ENCODE data around the gene DNAH17. TPM values are rescaled to one million over a fixed set of nuclear protein-coding genes. Genes with fewer than 3 reads are reported as not detected.

DNAH17 gene
- total RNA-seq, 1 experiment from 2014 or later = 0.13 TPM

DNA sequence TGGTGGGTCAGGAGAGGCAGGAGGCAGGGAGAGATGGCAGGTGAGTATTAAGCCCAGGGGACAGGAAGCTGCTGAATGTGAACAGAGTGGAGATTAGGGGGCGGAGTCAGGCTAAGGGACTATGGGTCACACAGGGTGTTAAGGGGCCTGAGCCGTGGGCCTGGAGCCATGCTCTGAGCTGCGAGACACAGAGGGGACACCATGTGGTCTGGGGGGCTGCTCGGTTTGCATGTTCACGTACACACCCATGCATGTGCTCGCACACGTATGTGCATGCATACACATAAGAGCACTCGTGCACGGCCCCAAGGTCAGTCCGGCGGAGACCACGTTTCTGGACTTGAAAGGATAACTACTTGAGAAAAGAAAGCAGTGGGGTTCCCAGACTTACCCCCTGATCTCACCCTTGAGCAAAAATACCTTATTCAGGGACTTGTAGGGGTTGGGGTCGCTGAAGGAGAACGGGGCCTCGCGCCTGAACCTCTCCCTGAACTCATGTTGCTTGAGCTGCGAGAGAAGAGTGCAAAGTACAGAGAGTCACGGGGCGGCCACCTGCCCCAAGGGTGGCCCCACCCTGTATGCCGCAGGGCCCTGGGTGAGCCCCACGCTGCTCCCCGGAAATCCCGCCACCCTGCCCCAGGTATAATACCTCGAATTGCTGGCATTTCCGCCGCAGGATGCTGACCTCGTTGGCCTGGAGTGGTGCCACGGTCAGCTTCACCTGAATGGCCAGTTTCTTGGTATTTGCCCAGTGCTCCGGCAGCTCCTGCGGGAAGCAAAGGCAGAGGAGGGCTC lies 50.8 kb downstream of the DNAH17 start:
- H2BK12ac ChIP-seq (ENCODE audit: insufficient read length, low read depth, low read length) = no peak overlapping the region
- H3K27me3 ChIP-seq (ENCODE audit: insufficient read depth, low read length) = no peaks in the 10 kb centered on the region
- H3K56ac ChIP-seq (ENCODE audit: insufficient read length, low read depth, low read length) = no peak overlapping the region
- no peak overlapping the region for H4K8ac ChIP-seq (replicated peaks; ENCODE audit: insufficient read length, low read depth, low read length)
- no peaks in the 10 kb centered on the region for H3K79me1 ChIP-seq (ENCODE audit: insufficient read depth, low read depth, low read length, poor library complexity, severe bottlenecking)
- H3K4me1 Mint-ChIP-seq = peaks cover 6 to 16% of the 10 kb centered on the region in 2 experiments
- H2AFZ ChIP-seq (ENCODE audit: low read length) = no peak overlapping the region
- no peak overlapping the region for H4K5ac ChIP-seq (ENCODE audit: insufficient read length, low read depth, low read length)
- H2BK120ac ChIP-seq (ENCODE audit: low read depth, low read length, poor library complexity, severe bottlenecking) = no peak overlapping the region
- no peak overlapping the region for H3K4me3 Mint-ChIP-seq
- H2BK15ac ChIP-seq (ENCODE audit: low read depth, low read length) = no peak overlapping the region
- no peak overlapping the region for H3K4ac ChIP-seq (ENCODE audit: low read depth, low read length)
- no peaks in the 10 kb centered on the region for H3K79me2 ChIP-seq (ENCODE audit: insufficient read depth, low read length)
- H3K27ac Mint-ChIP-seq = peak overlapping the region in 1 of 3 experiments; percentile 77; a peak in 1 of 7 replicates
- H2BK20ac ChIP-seq (ENCODE audit: low read depth, low read length, poor library complexity, severe bottlenecking) = no peak overlapping the region
- no peaks in the 10 kb centered on the region for H3K4me1 ChIP-seq (ENCODE audit: insufficient read depth, low read length)
- no peak overlapping the region for H3K9ac ChIP-seq (ENCODE audit: extremely low read depth, insufficient read length, low read length)
- H3K23ac ChIP-seq (ENCODE audit: insufficient read length, low read depth, low read length) = no peak overlapping the region
- no peaks in the 10 kb centered on the region for H3K23me2 ChIP-seq (ENCODE audit: insufficient read length, low read depth, low read length, poor library complexity, severe bottlenecking)
- no peak for DNase-seq
- no peak overlapping the region for H2AK5ac ChIP-seq (ENCODE audit: insufficient read length, low read length)
- H3K27me3 Mint-ChIP-seq (ENCODE audit: low read depth) = peaks cover 4% of the 10 kb centered on the region
- no peak overlapping the region for H3K27ac ChIP-seq (ENCODE audit: insufficient read length, low read depth, low read length)
- H3K36me3 Mint-ChIP-seq (ENCODE audit: insufficient read depth in 1 of 3, low read depth in 3 of 3) = no peaks in the 10 kb centered on the region; a peak in 1 of 7 replicates
- no peak overlapping the region for H3K18ac ChIP-seq (ENCODE audit: insufficient read length, low read depth, low read length)
- H3K4me2 ChIP-seq (ENCODE audit: insufficient read depth, insufficient read length, low read length) = no peak overlapping the region
- H3T11ph ChIP-seq (ENCODE audit: low read length) = no peak overlapping the region
- H4K20me1 ChIP-seq (ENCODE audit: control insufficient read depth, insufficient read depth, insufficient read length) = no peaks in the 10 kb centered on the region
- WGBS (ENCODE audit: extremely low coverage, insufficient read length, low lambda C conversion rate) = no CpG with 5 or more reads among the region's 30 CpGs
- TF ChIP-seq, protein P1, sequence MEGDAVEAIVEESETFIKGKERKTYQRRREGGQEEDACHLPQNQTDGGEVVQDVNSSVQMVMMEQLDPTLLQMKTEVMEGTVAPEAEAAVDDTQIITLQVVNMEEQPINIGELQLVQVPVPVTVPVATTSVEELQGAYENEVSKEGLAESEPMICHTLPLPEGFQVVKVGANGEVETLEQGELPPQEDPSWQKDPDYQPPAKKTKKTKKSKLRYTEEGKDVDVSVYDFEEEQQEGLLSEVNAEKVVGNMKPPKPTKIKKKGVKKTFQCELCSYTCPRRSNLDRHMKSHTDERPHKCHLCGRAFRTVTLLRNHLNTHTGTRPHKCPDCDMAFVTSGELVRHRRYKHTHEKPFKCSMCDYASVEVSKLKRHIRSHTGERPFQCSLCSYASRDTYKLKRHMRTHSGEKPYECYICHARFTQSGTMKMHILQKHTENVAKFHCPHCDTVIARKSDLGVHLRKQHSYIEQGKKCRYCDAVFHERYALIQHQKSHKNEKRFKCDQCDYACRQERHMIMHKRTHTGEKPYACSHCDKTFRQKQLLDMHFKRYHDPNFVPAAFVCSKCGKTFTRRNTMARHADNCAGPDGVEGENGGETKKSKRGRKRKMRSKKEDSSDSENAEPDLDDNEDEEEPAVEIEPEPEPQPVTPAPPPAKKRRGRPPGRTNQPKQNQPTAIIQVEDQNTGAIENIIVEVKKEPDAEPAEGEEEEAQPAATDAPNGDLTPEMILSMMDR (conservative IDR thresholded peaks at IDR 0.05) = no peak
- no peak overlapping the region for H4K91ac ChIP-seq (ENCODE audit: insufficient read length, low read depth, low read length)
- H3K9me3 ChIP-seq (ENCODE audit: control insufficient read depth, low read depth, low read length) = no peaks in the 10 kb centered on the region
- no peaks in the 10 kb centered on the region for H3K9me3 Mint-ChIP-seq
- no peak overlapping the region; the same call in 1 of the 2 replicates for H3K14ac ChIP-seq (ENCODE audit: insufficient read depth, low read length)
- H2BK5ac ChIP-seq (ENCODE audit: insufficient read length, low read length) = no peak overlapping the region

Data from H9 (cell line).